HepG2 (cell line): ENCODE results near the gene CXCR5. TPM values are rescaled to one million over a fixed set of nuclear protein-coding genes. Genes with fewer than 3 reads are reported as not detected.

Source experiments
- ATAC-seq: fragments of 200-7000 bp; cut with Tn5 transposase; 3 replicates; pipeline ENCODE4 v1.9.1; 2020; ENCODE audit warnings: mild to moderate bottlenecking, moderate library complexity
- BruUV-seq: library from RNA; stranded (reverse); fragments of 400-500 nt; replicated peaks from 2 replicates; lab custom pipeline; 2021; lab: Mats Ljungman, UMichigan
- CTCF ChIA-PET: fragments of 300-600 bp; formaldehyde crosslinking; extraction: SDS; loops from one replicate; lab custom pipeline; 2021; ENCODE audit warnings: low total read pairs, inconsistent platforms, low intra/inter-chr PET ratio; lab: Yijun Ruan, JAX
- POLR2A ChIA-PET: fragments of 350-600 bp; sonication (Branson Sonifier 250); formaldehyde crosslinking; loops from one replicate; lab custom pipeline; 2020; ENCODE audit warnings: antibody characterized with exemption, inconsistent platforms; lab: Yijun Ruan, JAX
- DNase-seq: peaks from one replicate; pipeline ENCODE4 v3.0.0-alpha.2; 2015; ENCODE audit warnings: low spot score
- FAIRE-seq: peaks from 3 replicates; lab custom pipeline; 2011; peaks lifted over from hg19 to GRCh38; lab: Jason Lieb, UNC
- H2AFZ ChIP-seq: one replicate; pipeline ENCODE4 v1.6.1; 2011; ENCODE audit warnings: low read length, inconsistent platforms
- H3K27ac ChIP-seq: fragments of 300-600 bp; 3 replicates; pipeline ENCODE4 v1.8.0; 2011; ENCODE audit warnings: mixed run types, mild to moderate bottlenecking, mixed read lengths, low read length, inconsistent platforms; ENCODE audit not compliant: insufficient read depth; ENCODE audit errors: extremely low read length
- H3K27me3 ChIP-seq, 2 experiments: fragments of 200-600 bp in 1 of 2; 2 replicates in 1 of 2; 3 replicates in 1 of 2; pipeline versions ENCODE4 v1.6.0 to v1.8.0; 2011; ENCODE audit warnings: low read length in 2 of 2, mild to moderate bottlenecking in 2 of 2, moderate library complexity in 2 of 2, inconsistent platforms in 1 of 2; ENCODE audit not compliant: insufficient read depth in 2 of 2, control insufficient read depth in 1 of 2
- H3K36me3 ChIP-seq, 2 experiments: fragments of 200-600 bp in 1 of 2; replicated peaks in 1 of 2; 2 replicates in 1 of 2; 3 replicates in 1 of 2; pipeline versions ENCODE4 v1.5.1 to v1.8.0; 2011; ENCODE audit warnings: low read length in 2 of 2, inconsistent platforms in 1 of 2; ENCODE audit not compliant: insufficient read depth in 2 of 2, control insufficient read depth in 1 of 2
- H3K4me1 ChIP-seq: 2 replicates; pipeline ENCODE4 v1.5.1; 2012; ENCODE audit warnings: low read length, inconsistent platforms; ENCODE audit not compliant: insufficient read depth
- H3K4me2 ChIP-seq: 2 replicates; pipeline ENCODE4 v1.6.0; 2011; ENCODE audit warnings: low read depth, low read length, inconsistent platforms
- H3K4me3 ChIP-seq, 3 experiments: fragments of 200-600 bp in 1 of 3; sonication (generic), shearing (Covaris generic) in 1 of 3; replicated peaks in 1 of 3; 2 replicates each; pipeline ENCODE4 v1.5.1; 2011 to 2016; ENCODE audit warnings: low read length in 3 of 3, inconsistent platforms in 2 of 3, low read depth in 2 of 3, mild to moderate bottlenecking in 2 of 3, control low read depth in 1 of 3, mixed read lengths in 1 of 3; ENCODE audit not compliant: insufficient read depth in 1 of 3
- H3K79me2 ChIP-seq: one replicate; pipeline ENCODE4 v1.6.1; 2011; ENCODE audit warnings: low read length, inconsistent platforms; ENCODE audit not compliant: insufficient read depth
- H3K9ac ChIP-seq: 2 replicates; pipeline ENCODE4 v1.6.0; 2011; ENCODE audit warnings: mild to moderate bottlenecking, low read depth, low read length, inconsistent platforms; ENCODE audit not compliant: insufficient read depth
- H3K9me3 ChIP-seq: 2 replicates; pipeline ENCODE4 v1.5.1; 2012; ENCODE audit warnings: mild to moderate bottlenecking, low read length
- H4K20me1 ChIP-seq: 2 replicates; pipeline ENCODE4 v1.6.0; 2011; ENCODE audit warnings: inconsistent platforms, mild to moderate bottlenecking, low read length, moderate library complexity; ENCODE audit not compliant: insufficient read depth
- BRCA1 ChIP-seq: sonication (generic); formaldehyde crosslinking; IDR thresholded peaks from 2 replicates; pipeline ENCODE4 v1.4.0; 2020; ENCODE audit warnings: missing genetic modification reagents
- GABPA ChIP-seq, 2 experiments: IDR thresholded peaks; 2 replicates each; pipeline ENCODE4 v1.6.1; 2011 to 2016; ENCODE audit warnings: low read depth in 2 of 2, low read length in 1 of 2, missing biosample characterization in 1 of 2, missing genetic modification characterization in 1 of 2
- JDP2 ChIP-seq: sonication (generic); formaldehyde crosslinking; IDR thresholded peaks from 2 replicates; pipeline ENCODE4 v1.8.1; 2022; ENCODE audit warnings: missing genetic modification reagents, borderline replicate concordance
- KDM6A ChIP-seq: IDR thresholded peaks from 2 replicates; pipeline ENCODE4 v1.6.1; 2016; ENCODE audit warnings: low read depth
- MAFF ChIP-seq: IDR thresholded peaks from 2 replicates; pipeline ENCODE4 v1.6.1; 2011; ENCODE audit warnings: low read depth, low read length, improper control_type of control experiment
- MAFK ChIP-seq, 2 experiments: IDR thresholded peaks in 1 of 2; conservative IDR thresholded peaks in 1 of 2; 2 replicates each; pipeline ENCODE4 v1.6.1; 2011; ENCODE audit warnings: improper control_type of control experiment in 2 of 2, low read length in 2 of 2
- POLR2AphosphoS2 ChIP-seq: IDR thresholded peaks from 2 replicates; pipeline ENCODE4 v1.6.1; 2011; ENCODE audit warnings: low read depth, low read length, improper control_type of control experiment
- PRDM15 ChIP-seq: sonication (generic); formaldehyde crosslinking; IDR thresholded peaks from 2 replicates; pipeline ENCODE4 v1.4.0; 2020; ENCODE audit warnings: missing genetic modification reagents
- SALL1 ChIP-seq: sonication (generic); formaldehyde crosslinking; IDR thresholded peaks from 2 replicates; pipeline ENCODE4 v1.8.0; 2022; ENCODE audit warnings: mild to moderate bottlenecking, missing genetic modification reagents
- TP53 ChIP-seq: sonication (generic); formaldehyde crosslinking; conservative IDR thresholded peaks from 2 replicates; pipeline ENCODE4 v1.4.0; 2020; ENCODE audit warnings: missing genetic modification reagents
- U2AF1 ChIP-seq: fragments of 200-400 bp; formaldehyde crosslinking; optimal IDR thresholded peaks from 2 replicates; pipeline ENCODE3; 2017; ENCODE audit warnings: mild to moderate bottlenecking, low read depth, low read length
- ZBTB7A ChIP-seq: sonication (generic); formaldehyde crosslinking; IDR thresholded peaks from 2 replicates; pipeline ENCODE4 v1.8.0; 2022; ENCODE audit warnings: mild to moderate bottlenecking, missing genetic modification reagents
- ZFYVE20 ChIP-seq: sonication (generic); formaldehyde crosslinking; IDR thresholded peaks from 2 replicates; pipeline ENCODE4 v1.8.0; 2023; ENCODE audit warnings: low read depth, mild to moderate bottlenecking, moderate library complexity, missing genetic modification reagents, borderline replicate concordance
- ZNF337 ChIP-seq: sonication (generic); formaldehyde crosslinking; IDR thresholded peaks from 2 replicates; pipeline ENCODE4 v1.5.1; 2020; ENCODE audit warnings: missing genetic modification reagents, low read depth, mild to moderate bottlenecking, borderline replicate concordance
- ZNF441 ChIP-seq: sonication (generic); formaldehyde crosslinking; IDR thresholded peaks from 2 replicates; pipeline ENCODE4 v1.7.0; 2021; ENCODE audit warnings: missing genetic modification reagents, borderline replicate concordance
- ZNF589 ChIP-seq: sonication (generic); formaldehyde crosslinking; conservative IDR thresholded peaks from 2 replicates; pipeline ENCODE4 v1.8.0; 2022; ENCODE audit warnings: mild to moderate bottlenecking, moderate library complexity, missing genetic modification reagents
- ZNF619 ChIP-seq: sonication (generic); formaldehyde crosslinking; IDR thresholded peaks from 2 replicates; pipeline ENCODE4 v1.4.0; 2020; ENCODE audit warnings: mild to moderate bottlenecking, missing genetic modification reagents
- WGBS: methylation state at CpG from one replicate; pipeline ENCODE4 v1.1.6; 2017; ENCODE audit warnings: low lambda C conversion rate; 5-methylcytosine and 5-hydroxymethylcytosine counted together
- in situ Hi-C: cut with HindIII; loops from 2 replicates; pipeline ENCODE4 v1.10.0; 2017; ENCODE audit warnings: low pct_unique_long_range_greater_than_20kb; ENCODE audit not compliant: extremely low pct_ligation_motif_present
- intact Hi-C: fragments of 100-400 bp; cut with micrococcal nuclease; formaldehyde crosslinking; loops from one replicate; pipeline ENCODE4 v1.10.0; 2022; ENCODE audit not compliant: unreplicated experiment
- polyA plus RNA-seq, 8 experiments: library from polyadenylated mRNA; depleted of rRNA in 3 of 8; stranded (reverse) in 7 of 8; unstranded in 1 of 8; fragments of >200 nt; fragmentation: Illumina TruSeq in 4 of 8; extraction: Trizol in 4 of 8; gene quantifications; 2 replicates each; pipeline versions ENCODE4 v1.2.1 to v1.2.3, GENCODE V29; 2011 to 2016; ENCODE audit warnings: low read depth in 4 of 8, missing spikeins in 1 of 8, mixed read lengths in 1 of 8; ENCODE audit not compliant: insufficient read depth in 1 of 8
- total RNA-seq, 5 experiments: library from RNA; depleted of rRNA; stranded (reverse); fragments of >200 nt; fragmentation: Illumina TruSeq; extraction: Trizol; gene quantifications; 2 replicates each; pipeline ENCODE4 v1.2.3, GENCODE V29; 2016; ENCODE audit warnings: low read depth in 1 of 5

The CXCR5 gene
- total and polyA plus RNA-seq, 2 of the 13 experiments (the other 11 are each of a cell fraction or from before 2014, with no cell fraction given) = not detected

GRCh38 chr11:118899296-118899688, 15.6 kb downstream of the CXCR5 start (continued):
- TF ChIP-seq TP53 (CRISPR knock-in tag) = no peak
- no peak for TF ChIP-seq MAFK (conservative IDR thresholded peaks at IDR 0.05 in 1 of 2, IDR thresholded peaks at IDR 0.05 in 1 of 2; ENCODE audit: low read length in 2 of 2)
- no peak for TF ChIP-seq ZNF619 (CRISPR knock-in tag)
- TF ChIP-seq ZNF441 (CRISPR knock-in tag) = no peak
- TF ChIP-seq GABPA (IDR thresholded peaks at IDR 0.05; ENCODE audit: low read depth, low read length) = no peak
- no peak for TF ChIP-seq GABPA (CRISPR knock-in tag; IDR thresholded peaks at IDR 0.05; ENCODE audit: low read depth)
- TF ChIP-seq MAFF = no peak
- no peak for TF ChIP-seq ZFYVE20

- in situ Hi-C loops = no loop called here
- ATAC-seq (no peak), FAIRE-seq (no peak), DNase-seq (no peak)
- H3K27me3 ChIP-seq = peaks cover 0 to 4% of the 10 kb centered on the region in 2 experiments; a peak in 2 of 5 replicates
- intact Hi-C loops = loop anchor here (10.0 kb wide), 1 partner anchor 1575 kb away; no protein-coding TSS in a partner anchor
- no peak overlapping the region for H2AFZ ChIP-seq
- H4K20me1 ChIP-seq = no peaks in the 10 kb centered on the region
- no peak overlapping the region for H3K4me2 ChIP-seq
- no peak overlapping the region for H3K4me3 ChIP-seq
- H3K4me1 ChIP-seq = 0 out of 2 replicates have a peak, but pooled peaks cover 7% of the 10 kb centered on the region
- H3K36me3 ChIP-seq = peaks cover 25 to 31% of the 10 kb centered on the region in 2 experiments; a peak in 4 of 5 replicates
- H3K9ac ChIP-seq = no peak overlapping the region
- WGBS = 99% methylated on average over 17 of the region's 21 CpGs
- POLR2A ChIA-PET = no interaction called here
- H3K79me2 ChIP-seq = no peaks in the 10 kb centered on the region
- H3K9me3 ChIP-seq = no peaks in the 10 kb centered on the region
- H3K27ac ChIP-seq = no peak overlapping the region
- CTCF ChIA-PET = no interaction called here
- BruUV-seq = no TSS peak
- TF ChIP-seq SALL1 = no peak
- no peak for TF ChIP-seq PRDM15 (CRISPR knock-in tag)
- TF ChIP-seq ZNF337 (CRISPR knock-in tag) = no peak
- TF ChIP-seq POLR2AphosphoS2 = no peak
- TF ChIP-seq BRCA1 = no peak
- no peak for TF ChIP-seq ZNF589
- TF ChIP-seq JDP2 (CRISPR knock-in tag) = no peak
- TF ChIP-seq ZBTB7A (CRISPR knock-in tag) = no peak
- TF ChIP-seq KDM6A = no peak
- TF ChIP-seq U2AF1 = no peak
Measured at GRCh38 chr11:118899706-118900360, 16.1 kb downstream of the CXCR5 start.
